Measurements from ENCODE around the gene PAM. TPM values are rescaled to one million over a fixed set of nuclear protein-coding genes. Genes with fewer than 3 reads are reported as not detected.

The PAM gene
- polyA plus RNA-seq, 3 donors = 174 to 199 (median 177) TPM

GRCh38 chr5:102802708-102803458 lies 47.8 kb downstream of the PAM start:
- no peak for DNase-seq

- DNase-seq = peak; percentile 39
Observed at GRCh38 chr5:102807878-102808502, 52.9 kb downstream of the PAM start.

GRCh38 chr5:102809033-102809432 lies 53.9 kb downstream of the PAM start:
- DNase-seq = no peak

- DNase-seq = no peak
Observed at GRCh38 chr5:102811972-102812371, 56.9 kb downstream of the PAM start.

- no peak for DNase-seq
Observed at GRCh38 chr5:102813740-102814139, 58.6 kb downstream of the PAM start.

GRCh38 chr5:102815084-102815483 lies 60.0 kb downstream of the PAM start:
- no peak for DNase-seq

GRCh38 chr5:102815540-102816332 lies 60.6 kb downstream of the PAM start:
- DNase-seq = no peak

- no peak for DNase-seq
Observed at GRCh38 chr5:102818345-102818744, 63.2 kb downstream of the PAM start.

GRCh38 chr5:102818934-102819333 lies 63.8 kb downstream of the PAM start:
- DNase-seq = no peak

GRCh38 chr5:102819634-102820033 lies 64.5 kb downstream of the PAM start:
- DNase-seq = no peak

- DNase-seq = no peak
Observed at GRCh38 chr5:102823441-102823874, 68.4 kb downstream of the PAM start.

GRCh38 chr5:102826629-102827028 lies 71.5 kb downstream of the PAM start:
- DNase-seq = no peak

- DNase-seq = no peak
Observed at GRCh38 chr5:102830241-102830640, 75.1 kb downstream of the PAM start.

- DNase-seq = no peak
Observed at GRCh38 chr5:102832445-102832844, 77.3 kb downstream of the PAM start.

GRCh38 chr5:102833146-102833545 lies 78.0 kb downstream of the PAM start:
- no peak for DNase-seq

GRCh38 chr5:102834438-102834964 lies 79.4 kb downstream of the PAM start:
- DNase-seq = no peak

GRCh38 chr5:102835717-102836116 lies 80.6 kb downstream of the PAM start:
- DNase-seq = no peak

GRCh38 chr5:102841021-102841420 lies 85.9 kb downstream of the PAM start:
- DNase-seq = no peak

- DNase-seq = no peak
Observed at GRCh38 chr5:102843997-102844396, 88.9 kb downstream of the PAM start.

GRCh38 chr5:102845041-102845440 lies 89.9 kb downstream of the PAM start:
- DNase-seq = no peak

GRCh38 chr5:102850503-102850902 lies 95.4 kb downstream of the PAM start:
- no peak for DNase-seq

GRCh38 chr5:102853680-102854079 lies 98.6 kb downstream of the PAM start:
- DNase-seq = no peak

Measured in renal pelvis (tissue), 4 donors.